GM21423 (cell line): ENCODE data around the gene IPP.
"Not testable (repeated sequence)": the region's sequence is repeated elsewhere in the genome, so short reads cannot be mapped to it uniquely, and the experiment has no call there.

ENCODE experiments used
- ATAC-seq: cut with Tn5 transposase; IDR thresholded peaks from one replicate; pipeline ENCODE4 v1.9.1; 2021; ENCODE audit warnings: mild to moderate bottlenecking, moderate library complexity; ENCODE audit not compliant: unreplicated experiment

The IPP gene

GRCh38 chr1:45750298-45751038, at the start of gene IPP:
Gene IPP, minus strand, starts transcription at chr1:45750653. Its CDS starts 4,242 bp downstream, at chr1:45746411.
- peak; percentile 94 for ATAC-seq

GRCh38 chr1:45796946-45797345, 46.5 kb upstream of the IPP start:
- ATAC-seq = no peak

- no peak for ATAC-seq
These were observed 45.9 kb upstream of the IPP start for GRCh38 chr1:45796381-45796780.

GRCh38 chr1:45793942-45794604, 43.6 kb upstream of the IPP start:
- ATAC-seq = no peak

- no peak for ATAC-seq
These were observed 42.3 kb upstream of the IPP start for GRCh38 chr1:45792744-45793143.

DNA sequence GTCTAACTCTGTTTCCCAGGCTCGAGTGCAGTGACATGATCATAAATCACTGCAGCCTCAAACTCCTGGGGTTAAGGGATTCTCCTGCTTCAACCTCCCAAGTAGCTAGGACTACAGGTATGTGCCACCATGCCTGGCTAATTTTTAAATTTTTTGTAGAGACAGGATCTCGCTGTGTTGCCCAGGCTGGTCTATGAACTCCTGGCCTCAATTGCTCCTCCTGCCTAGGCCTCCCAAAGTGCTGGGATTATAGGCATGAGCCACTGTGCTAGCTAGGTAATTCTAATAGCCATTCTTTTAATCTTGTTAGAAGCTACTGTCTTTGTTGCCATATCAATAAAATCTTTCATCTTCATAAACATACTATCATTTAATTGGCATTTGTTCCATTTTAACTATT, 39.1 kb upstream of the IPP start:
- no peak for ATAC-seq

DNA sequence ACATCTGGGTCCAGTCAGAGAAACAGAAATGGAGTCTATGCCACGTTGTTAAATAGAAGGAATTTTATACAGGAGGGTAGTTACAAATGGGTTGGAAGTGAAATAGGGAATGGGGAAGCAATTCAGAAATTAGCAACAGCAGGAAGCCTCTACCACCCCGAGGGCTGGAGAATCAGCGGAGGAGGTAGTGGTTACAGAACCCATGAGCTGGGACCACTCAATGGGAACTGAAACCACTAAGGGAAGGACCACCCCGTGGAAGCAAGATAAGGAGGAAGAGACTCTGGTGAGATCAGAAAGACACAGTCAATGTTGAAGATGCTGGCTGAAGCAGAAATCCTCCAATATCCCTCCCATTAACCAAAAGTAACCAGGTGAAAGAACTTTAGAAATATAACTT, 37.5 kb upstream of the IPP start:
- no peak for ATAC-seq

DNA sequence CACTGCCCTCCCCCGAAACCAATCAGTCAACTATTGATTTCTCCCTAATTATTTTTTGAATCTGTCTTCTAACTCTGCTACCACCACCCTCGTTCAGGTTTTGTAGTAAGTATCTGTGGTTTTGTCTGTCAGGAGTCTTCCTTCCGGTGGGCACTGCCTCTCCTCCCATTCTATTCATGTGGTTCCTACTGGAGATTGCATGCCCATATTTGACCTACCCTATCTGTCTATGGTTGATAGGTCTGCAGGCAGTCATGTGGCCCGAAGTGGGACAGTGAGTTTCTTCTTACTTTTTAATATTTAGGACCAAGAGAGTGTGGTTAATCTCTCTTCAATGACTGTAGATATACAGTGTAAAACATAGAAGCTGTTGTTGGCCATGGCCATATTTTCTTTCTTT, 35.1 kb upstream of the IPP start:
- no peak for ATAC-seq

- ATAC-seq = no peak
These were observed 25.3 kb upstream of the IPP start for GRCh38 chr1:45775794-45776193.

DNA sequence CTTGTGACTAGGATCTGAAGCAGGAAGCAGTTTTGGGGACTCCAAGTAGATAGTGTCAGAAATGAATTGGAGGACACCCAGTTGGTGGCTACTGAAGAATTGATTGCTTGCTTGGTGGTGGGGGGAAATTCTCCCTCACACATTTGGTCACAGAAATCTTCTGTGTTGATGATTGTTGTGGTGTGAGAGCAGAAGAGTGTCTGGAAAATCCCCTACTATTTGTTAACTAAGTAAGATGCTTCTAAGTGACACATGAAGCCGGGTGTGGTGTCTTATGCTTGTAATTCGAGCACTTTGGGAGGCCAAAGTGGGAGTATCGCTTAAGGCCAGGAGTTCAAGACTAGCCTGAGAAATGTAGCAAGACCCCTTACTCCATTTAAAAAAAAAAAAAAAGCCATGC, 22.5 kb upstream of the IPP start:
- ATAC-seq = no peak

DNA sequence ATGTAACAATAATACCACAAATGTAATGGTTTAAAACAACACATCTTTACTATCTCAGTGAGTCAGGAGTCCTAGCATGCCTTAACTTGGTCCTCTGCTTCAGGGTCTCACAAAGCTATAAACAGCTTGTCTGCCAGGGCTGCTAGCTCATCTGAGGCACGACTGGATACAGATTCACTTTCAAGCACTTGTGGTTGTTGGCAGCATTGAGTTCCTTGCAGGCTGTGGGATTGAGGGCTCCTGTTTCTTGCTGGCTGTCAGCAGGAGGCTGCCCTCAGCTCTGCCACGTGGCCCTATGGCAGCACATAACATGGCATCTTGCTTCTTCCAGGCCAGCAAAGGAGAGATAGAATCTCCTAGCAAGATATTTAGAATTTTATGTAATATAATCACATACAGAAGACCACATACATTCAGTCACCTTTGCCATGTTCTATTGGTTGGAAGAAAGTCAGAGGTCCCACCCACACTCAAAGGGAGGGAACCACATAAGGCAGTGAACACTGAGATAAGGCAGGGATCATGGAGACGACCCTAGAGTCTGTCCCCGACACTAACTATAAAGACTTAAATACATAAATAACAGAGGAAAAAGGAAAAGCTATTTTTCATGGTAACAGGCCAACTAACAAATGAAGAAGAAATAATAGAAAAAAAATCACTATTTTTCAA, 18.9 kb upstream of the IPP start:
- ATAC-seq = no peak

- ATAC-seq = no peak
These were observed 16.6 kb upstream of the IPP start for GRCh38 chr1:45767035-45767434.

GRCh38 chr1:45765999-45766792, 15.7 kb upstream of the IPP start:
- ATAC-seq = no peak

DNA sequence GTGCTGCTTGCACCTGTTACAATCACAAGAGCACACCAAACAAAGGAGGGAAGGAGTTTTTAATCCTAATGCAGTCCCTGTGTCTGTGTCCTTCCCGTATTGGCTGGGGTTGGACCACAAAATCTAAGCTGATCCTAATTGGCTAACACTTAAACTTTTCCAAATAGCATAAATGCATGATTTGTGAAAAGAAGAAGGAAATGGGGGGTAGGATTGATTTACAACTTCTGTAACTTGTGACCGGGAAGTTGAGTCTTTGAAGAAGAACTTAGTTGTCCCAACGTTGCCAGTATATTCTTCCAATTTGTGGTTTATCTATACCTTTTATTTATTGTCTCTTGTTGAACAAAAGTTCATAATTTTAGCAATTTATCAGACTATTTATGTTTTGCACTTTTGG, 11.8 kb upstream of the IPP start:
- ATAC-seq = no peak

DNA sequence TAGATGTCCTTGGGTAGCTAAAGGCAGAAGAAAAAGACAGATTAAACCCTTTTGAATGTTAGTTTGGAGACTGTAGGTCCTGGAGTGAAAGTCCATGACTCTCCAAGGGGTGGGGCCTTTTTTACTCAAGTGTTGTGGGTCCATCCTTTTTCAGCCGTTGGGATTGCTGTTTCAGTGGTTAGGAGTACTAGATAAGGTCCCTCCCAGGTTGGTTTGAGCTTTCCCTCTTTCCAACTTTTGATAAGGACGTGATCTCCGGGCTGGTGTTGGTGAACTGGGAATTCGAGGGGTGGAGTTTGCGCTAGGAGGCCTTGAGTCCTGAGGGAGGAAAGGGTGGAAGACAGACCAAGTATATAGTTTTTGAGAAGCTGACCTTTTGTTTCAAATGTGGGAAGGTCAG, 5.2 kb upstream of the IPP start:
- no peak for ATAC-seq

DNA sequence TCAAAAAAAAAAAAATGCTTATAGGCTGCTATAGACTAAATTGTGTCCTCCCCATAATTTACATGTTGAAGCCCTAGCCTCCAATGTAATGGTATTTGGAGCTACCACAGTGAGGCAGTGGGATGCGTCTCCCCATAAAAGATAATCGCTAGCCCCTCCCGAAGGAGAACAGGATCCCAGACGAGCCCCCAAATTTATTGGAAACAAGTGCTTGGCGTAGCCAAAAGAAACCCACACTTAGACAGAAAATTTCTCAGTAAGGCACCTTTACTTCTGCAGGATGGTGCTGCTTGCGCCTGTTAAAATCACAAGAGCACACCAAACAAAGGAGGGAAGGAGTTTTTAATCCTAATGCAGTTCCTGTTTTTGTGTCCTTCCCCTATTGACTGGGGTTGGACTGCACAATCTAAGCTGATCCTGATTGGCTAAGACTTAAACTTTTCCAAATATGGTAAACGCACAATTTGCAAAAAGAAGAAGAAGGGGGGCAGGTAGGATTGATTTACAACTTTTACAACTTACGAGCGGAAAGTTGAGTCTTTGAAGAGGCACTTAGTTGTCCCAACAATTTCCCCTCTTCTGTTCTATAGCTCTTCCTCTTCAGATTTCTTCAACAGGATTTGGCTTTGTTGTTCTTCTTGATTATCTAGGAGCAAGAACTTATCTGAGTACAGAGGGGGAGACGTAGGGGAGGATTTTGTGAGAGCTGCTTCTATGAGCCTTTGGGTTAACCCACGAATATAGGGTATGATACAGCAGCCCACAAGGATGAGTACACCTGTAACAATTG, 3.0 kb upstream of the IPP start:
- ATAC-seq = no peak

GRCh38 chr1:45752441-45753052, 2.1 kb upstream of the IPP start:
- ATAC-seq = no peak

DNA sequence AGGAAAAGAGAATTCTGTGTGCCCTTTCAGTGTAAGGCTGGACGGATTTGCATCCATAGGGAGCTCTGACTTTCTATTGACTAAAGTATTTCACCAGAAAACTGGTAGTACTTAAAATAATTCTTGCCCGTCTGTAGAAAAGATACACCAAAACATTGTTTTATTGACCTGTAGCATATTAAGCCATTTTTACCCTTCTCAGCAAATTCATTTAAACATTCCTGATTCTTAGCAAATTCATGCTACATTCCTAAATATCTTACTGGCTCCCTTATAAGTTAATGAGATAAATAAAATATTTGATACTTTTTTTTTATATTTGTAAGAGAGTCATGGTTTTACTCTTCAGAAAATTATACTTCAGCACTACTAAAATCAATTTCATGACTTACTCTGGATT, 1.6 kb upstream of the IPP start:
- no peak for ATAC-seq

- not testable (repeated sequence) for ATAC-seq
These were observed 786 bp upstream of the IPP start for GRCh38 chr1:45751039-45751838.
